Measurements from ENCODE around the gene PPIAL4G.
"Not testable (repeated sequence)": the region's sequence is repeated elsewhere in the genome, so short reads cannot be mapped to it uniquely, and the experiment has no call there.

Gene PPIAL4G

GRCh38 chr1:148483029-148483428, at the start of gene PPIAL4G:
PPIAL4G (minus strand) TSS chr1:148483302; CDS start chr1:148483252, 50 bp downstream.
- DNase-seq: not testable (repeated sequence)

GRCh38 chr1:148532158-148532557, 49.1 kb upstream of the PPIAL4G start:
- DNase-seq: not testable (repeated sequence)

- DNase-seq: not testable (repeated sequence)
Measured at GRCh38 chr1:148529101-148529567, 46.0 kb upstream of the PPIAL4G start.

DNA sequence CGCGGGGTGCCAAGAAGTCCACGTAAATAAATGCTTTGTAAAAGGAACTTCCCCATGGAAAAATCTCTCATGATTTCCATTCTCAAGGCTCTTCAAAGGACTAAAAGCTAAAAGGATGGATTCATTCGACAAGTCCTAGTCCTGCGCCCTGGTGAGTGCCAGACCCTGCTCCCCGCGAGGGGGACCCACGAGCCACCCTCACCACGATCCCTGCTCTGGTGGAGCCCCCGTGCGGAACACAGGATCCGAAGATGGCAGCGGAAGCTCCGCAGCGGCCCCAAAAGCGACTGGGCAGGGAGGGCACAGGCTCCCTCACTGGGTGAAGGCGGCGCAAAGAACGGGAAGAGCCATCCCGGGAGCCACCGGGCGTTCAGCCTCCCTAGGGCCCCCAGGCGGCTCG, 45.5 kb upstream of the PPIAL4G start:
- DNase-seq: not testable (repeated sequence)

- not testable (repeated sequence) for DNase-seq
Measured at GRCh38 chr1:148526587-148526986, 43.5 kb upstream of the PPIAL4G start.

DNA sequence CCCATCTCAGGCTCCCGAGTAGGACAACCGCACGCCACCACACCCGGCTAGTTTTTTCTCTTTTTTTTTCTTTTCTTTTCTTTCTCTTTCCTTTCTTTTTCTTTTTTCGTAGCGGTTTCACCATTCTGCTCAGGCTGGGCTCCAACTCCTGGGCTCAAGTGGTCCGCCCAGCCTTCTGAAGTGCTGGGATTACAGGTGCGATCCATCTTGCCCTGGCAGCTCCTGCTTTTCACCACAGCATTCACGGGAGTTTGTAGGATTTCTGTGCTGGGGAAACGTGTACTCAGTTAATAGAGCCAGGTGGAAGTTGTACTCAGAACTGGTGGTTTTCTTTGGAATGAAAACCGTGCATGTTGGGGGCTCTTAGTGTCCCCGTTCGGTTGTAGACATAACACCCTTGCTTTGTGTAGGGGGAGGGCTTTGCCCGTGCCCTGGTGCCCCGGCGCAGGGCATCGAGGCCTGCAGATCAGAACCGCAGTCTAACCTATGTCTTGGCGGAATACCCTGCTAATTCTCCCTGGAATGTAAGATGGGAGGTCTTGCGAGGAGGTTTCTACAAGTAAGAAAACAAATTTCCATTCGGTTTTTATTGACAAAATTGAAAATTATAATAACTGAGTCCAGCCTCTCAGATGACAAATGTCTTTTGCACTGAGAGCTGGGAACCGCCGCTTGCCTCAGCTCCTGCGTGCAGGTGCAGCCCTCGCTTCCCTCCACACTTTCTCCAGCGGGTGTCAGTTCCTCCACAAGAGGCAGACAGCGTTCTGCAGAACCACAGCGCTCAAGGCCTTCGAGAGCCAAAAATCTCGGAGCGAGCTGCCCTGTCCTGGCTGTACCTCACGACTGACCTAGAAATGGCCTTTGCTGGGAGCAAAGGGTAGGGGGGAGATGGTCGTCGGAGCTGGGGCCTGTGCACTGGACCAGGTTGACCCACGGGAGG, 40.4 kb upstream of the PPIAL4G start:
- DNase-seq: not testable (repeated sequence)

DNA sequence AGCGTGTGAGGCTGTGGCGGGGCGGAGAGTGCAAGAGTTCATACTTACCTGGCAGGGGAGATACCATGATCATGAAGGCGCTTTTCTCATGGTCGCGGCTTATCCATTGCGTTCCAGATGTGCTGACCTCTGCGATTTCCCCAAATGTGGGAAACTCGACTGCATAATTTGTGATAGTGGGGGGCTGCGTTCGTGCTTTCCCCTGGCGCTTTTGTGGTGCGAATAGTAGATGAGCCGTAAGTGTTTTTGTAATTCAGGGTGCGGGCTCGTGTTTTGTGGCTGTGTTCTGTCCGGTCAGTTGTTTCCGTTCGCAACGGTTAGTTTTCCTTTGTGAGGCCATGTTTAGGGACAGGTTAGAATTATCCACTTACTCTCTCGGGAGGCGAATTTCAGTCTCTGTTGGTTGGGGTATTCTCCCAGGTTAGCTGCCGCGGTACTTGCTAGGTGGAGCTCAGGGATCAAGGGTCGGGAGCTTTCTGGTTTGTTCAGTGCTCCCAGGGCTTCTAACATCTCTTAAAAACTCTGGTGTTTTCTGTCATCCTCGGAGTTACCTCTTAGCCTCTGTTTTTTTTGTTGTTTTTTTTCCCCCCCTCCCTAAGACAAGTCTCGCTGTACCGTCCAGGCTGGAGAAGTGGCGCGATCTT, 39.6 kb upstream of the PPIAL4G start:
- DNase-seq: not testable (repeated sequence)

GRCh38 chr1:148522072-148522471, 39.0 kb upstream of the PPIAL4G start:
- DNase-seq: not testable (repeated sequence)

DNA sequence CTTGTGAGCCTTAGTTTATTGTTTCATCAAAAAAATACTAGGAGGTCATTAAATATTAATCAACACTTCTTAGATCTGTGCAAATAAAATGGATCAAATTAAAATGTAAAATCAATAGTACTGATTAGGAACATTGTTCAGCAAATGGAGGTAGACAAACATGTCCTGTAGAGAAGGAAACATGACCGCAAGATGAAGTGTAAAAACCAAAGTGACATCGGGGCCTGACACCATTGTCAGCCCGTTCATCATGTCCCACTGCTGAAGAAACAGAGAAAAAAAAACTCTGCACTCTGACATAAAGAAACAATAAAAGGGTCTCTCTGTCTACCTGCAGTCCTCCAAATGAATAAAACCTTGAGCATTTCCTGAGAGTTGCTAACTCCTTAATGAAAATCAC, 31.2 kb upstream of the PPIAL4G start:
- not testable (repeated sequence) for DNase-seq

- not testable (repeated sequence) for DNase-seq
Measured at GRCh38 chr1:148512571-148513184, 29.6 kb upstream of the PPIAL4G start.

DNA sequence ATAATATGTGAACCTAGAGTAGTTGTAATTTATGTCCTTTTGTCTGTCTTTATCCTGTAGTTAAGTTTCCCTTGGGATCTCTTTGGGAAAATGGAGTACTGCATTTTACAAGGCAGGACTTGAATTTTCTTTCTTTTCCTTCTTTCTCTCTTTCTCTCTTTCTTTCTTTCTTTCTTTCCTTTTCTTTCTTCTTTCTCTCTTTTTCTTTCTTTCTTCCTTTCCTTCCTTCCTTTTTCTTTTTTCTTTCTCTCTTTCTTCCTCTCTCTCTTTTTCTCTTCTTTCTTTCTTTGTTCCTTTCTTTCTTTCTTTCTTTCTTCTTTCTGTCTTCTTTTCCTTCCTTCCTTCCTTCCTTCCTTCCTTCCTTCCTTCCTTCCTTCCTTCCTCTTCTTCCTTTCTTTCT, 10.8 kb upstream of the PPIAL4G start:
- not testable (repeated sequence) for DNase-seq

DNA sequence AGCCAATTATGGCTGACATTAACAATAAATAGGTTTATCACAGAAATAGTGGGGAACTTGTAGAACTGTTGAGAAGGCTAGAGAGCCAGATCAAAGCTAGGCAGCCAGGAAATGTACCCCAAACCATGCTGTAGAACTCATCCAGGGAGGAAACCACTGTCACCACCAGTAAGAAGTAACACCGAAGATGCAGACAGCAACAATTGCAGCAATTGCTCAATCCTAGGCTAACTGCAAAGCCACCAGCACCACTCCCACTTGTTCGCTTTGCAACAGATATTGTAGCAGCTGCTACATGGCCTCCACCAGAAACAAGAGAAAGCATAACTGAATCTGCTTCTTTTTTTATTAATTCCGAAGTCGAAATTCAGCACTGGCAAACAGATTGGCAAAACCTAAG, 2.0 kb downstream of the PPIAL4G start:
- DNase-seq: not testable (repeated sequence)

- DNase-seq: not testable (repeated sequence)
Measured at GRCh38 chr1:148459694-148460093, 23.4 kb downstream of the PPIAL4G start.

DNA sequence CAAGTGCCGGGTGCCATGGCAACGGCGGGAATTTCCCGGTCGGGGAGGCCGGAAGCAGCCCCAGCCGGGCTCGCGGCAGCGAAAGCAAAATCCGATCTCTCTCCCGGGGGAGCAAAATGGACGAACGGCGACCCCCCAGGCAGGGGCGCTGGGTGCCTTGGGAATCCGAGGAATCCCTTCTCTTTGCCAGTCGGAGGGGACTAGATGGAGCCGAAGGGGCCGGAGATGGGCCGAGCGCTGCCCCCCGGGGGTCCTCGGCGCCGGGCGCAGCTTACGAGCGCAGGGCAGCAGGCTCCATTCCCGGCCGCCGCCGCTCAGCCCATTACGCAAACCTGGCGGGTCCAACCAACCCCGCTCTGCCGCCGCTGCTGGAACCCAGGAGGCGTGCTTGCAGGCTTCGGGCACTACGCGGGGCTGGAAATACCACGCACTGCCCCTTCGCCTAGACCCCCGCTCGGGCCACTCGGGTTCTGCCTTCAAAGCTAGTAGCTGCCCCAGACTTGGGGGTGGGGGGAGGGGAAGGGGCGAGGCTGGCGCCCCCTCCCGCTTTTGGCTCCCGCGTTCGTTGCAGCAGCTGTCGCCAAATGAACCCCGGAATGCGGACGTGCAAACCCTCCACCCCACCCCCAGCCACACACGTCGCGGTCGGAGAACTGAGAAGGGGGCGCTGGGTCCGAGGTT, 24.1 kb downstream of the PPIAL4G start:
- DNase-seq: not testable (repeated sequence)

DNA sequence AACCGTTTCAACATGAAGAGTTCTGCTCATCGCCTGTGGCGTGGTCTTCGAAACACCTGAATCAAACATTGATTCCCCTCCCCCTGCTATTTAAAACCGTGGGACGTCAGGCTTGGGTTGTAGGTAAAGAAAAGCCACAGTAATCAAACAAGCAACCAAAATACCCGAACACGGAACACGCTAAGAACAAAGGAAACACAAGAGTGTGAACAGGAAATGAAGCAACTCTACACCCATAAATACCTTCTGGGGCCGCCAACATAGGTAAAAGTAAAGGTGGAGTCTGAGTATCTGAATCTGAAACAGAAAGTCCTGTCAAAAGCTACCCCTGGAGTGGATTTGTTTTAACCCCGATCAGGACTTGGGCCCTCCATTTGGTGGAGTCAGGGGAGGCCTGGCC, 24.7 kb downstream of the PPIAL4G start:
- DNase-seq: not testable (repeated sequence)

GRCh38 chr1:148452845-148453244, 30.3 kb downstream of the PPIAL4G start:
- not testable (repeated sequence) for DNase-seq

GRCh38 chr1:148439654-148440325, 43.3 kb downstream of the PPIAL4G start:
- not testable (repeated sequence) for DNase-seq

- DNase-seq: no peak
Measured at GRCh38 chr1:148435406-148435805, 47.7 kb downstream of the PPIAL4G start.

- DNase-seq: no peak
Measured at GRCh38 chr1:148434832-148435231, 48.3 kb downstream of the PPIAL4G start.

DNA sequence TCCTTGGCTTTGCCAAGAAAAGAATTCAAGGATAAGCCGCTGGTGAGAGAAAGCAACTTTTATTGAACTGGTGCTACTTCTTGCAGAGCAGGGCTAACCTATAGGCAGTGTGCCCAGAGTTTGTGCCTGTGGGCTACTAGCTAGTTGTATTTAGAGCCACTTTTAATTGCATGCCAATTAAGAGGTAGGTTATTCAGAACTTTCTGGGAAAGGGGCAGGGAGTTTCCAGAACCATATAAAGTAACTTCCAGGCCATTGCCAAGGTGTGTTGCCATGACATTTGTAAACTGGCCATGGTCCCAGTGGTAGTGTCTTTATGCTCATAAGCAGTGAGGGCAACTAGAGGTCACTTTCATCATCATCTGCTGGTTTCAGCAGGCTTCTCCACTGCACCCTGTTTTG, 50.2 kb downstream of the PPIAL4G start:
- not testable (repeated sequence) for DNase-seq
